GM21737 (cell line): ENCODE results near the gene CTNNA3.

ENCODE experiments used
- ATAC-seq: cut with Tn5 transposase; IDR thresholded peaks from one replicate; pipeline ENCODE4 v1.9.1; 2021; ENCODE audit warnings: mild to moderate bottlenecking, moderate library complexity; ENCODE audit not compliant: unreplicated experiment

CTNNA3 gene

DNA sequence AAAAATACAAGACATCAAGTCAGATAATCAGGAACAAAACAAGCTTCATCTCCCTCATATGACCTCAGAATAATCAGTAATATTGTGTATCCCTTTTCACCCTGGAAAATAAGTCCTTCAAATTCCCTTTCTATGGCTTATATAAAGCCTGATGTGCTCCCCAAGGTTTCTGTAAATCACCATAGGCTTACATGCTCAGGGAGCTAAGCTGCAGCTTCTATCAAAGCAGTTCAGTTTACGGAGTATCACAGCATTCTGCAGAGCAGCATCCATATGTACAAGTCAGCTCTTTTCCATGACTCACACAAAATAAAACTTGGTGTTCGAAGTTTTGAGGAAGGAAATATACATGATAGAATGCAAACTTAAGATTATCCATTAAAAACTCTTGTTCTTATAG is 544.5 kb downstream of the CTNNA3 start:
- no peak for ATAC-seq

- ATAC-seq: no peak
Observed at GRCh38 chr10:67144530-67144929, 551.5 kb downstream of the CTNNA3 start.

- ATAC-seq: no peak
Observed at GRCh38 chr10:67141300-67141699, 554.7 kb downstream of the CTNNA3 start.

GRCh38 chr10:67140641-67141040 is 555.4 kb downstream of the CTNNA3 start:
- ATAC-seq: no peak

- ATAC-seq: no peak
Observed at GRCh38 chr10:67127441-67127840, 568.6 kb downstream of the CTNNA3 start.

DNA sequence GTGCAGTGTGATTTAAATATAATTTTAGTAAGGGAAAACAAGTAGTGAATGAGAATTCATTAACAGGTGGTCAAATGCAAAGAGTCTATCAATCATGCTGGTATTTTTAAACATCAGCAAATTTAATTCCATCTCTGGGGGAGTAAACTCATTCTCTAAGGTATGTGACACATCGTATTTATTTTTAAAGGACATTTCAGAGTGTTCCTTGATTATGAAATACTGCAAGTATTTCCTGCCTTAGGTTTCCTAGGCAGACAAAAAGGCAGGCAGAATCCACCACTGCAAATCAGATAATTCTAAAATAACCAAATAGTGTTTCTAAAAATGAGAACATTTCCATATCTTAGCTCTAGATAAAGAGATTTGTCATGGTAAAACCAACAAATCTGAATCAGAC is 576.3 kb downstream of the CTNNA3 start:
- ATAC-seq: no peak

DNA sequence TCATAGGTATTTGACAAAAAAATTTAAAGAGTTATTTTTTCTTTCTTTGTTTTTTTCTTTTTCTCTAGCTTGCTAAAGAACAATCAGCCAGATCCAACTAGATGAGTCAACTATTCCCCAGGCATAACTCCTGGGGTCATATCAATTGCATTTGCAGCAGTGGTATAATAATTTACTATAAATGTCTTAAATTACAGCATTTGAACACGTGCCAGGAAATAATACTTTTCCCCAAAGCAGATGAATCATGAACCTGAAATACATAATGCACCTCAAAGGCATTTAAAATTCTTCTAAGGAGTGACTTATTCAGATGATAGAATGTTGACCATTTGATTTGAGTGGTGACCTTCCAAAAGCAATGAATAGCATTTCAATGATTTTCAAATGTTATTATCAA is 580.0 kb downstream of the CTNNA3 start:
- no peak for ATAC-seq

- no peak for ATAC-seq
Observed at GRCh38 chr10:67114945-67115344, 581.0 kb downstream of the CTNNA3 start.

DNA sequence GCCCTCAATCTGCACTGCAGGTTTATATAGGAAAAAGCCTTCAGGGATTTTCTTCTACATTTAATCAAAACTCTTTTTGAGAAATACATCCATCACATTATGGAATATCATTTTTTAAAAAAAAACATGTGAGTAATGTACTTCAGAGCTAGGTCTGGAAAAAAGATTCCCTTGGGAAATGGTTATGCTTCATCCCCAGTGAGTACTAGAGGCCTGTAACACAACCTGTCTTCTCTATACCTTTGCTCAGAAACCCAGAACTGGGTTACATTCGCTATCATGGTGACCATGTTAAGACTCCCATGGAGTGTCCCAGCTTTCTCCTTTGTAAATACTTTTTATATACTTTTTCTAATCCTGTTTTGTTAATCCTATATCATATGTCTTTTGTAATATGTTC is 583.2 kb downstream of the CTNNA3 start:
- no peak for ATAC-seq

GRCh38 chr10:67110286-67110685 is 585.7 kb downstream of the CTNNA3 start:
- ATAC-seq: no peak

- ATAC-seq: no peak
Observed at GRCh38 chr10:67107670-67108069, 588.3 kb downstream of the CTNNA3 start.

- no peak for ATAC-seq
Observed at GRCh38 chr10:67100951-67101350, 595.0 kb downstream of the CTNNA3 start.

DNA sequence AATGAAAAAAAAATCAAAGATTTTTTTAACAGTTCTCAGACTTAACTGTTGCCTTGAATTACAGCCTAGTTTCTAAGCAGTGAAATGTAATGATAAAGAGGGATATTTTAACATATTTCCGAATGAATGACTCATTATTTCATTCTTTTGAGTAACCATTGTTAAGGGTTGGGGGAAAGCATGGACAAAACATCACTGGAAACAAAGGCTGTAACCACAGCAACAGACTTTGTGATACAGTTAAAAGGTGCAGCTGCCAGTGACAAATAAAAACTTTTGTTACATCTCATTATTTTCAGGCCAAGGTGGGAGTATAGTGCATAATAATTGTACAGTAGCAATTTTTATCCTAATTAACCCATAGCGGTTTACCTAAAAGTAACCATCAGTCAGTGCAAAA is 597.5 kb downstream of the CTNNA3 start:
- ATAC-seq: no peak

DNA sequence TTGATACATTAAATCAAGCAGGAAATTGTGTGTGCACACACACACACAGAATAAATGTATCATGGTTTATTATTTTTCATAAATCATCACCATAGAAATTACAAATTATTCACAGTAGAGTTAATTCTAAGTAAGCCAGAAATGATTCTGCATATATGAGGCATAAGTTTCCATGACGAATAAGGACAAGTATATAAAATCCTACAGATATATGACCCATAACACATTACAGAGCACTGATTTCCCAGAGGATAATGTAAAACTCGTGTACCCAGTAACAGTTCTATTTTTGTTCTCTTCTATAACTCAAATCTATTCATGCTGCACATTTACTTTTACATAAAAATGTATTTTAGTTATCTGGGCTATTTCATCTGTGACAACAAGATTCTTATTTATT is 600.5 kb downstream of the CTNNA3 start:
- no peak for ATAC-seq

DNA sequence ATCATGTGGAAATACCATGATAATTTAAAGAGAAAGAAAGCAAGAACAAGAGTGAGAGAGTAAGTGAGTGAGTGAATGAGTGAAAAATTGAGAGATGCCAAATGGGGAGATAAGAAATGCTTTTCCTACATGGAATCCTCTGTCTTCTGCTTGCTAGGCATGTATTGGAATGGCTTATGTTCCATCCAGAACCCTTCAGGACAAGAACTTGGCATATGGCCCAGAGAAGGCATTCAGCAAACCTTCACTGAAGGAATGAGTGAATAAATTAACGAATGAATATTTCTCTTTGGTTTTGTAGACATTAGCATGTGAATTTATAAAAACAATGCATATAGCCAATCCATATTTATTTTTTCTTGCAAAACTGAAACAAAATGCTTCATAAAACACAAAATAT is 608.0 kb downstream of the CTNNA3 start:
- ATAC-seq: no peak

DNA sequence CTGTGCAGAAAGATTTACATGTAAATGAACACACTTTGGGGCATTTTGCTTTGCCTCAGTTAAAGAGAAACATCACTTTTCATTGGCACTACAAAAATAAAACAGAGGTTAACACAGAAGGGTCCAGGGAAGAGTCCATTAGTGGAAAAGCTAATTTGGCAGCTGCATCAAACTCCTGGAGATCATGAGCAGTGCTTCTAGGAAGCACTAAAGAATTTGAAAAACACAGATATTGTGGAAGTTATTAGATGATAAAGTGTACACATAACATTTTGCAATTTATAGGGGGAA is 608.9 kb downstream of the CTNNA3 start:
- no peak for ATAC-seq

GRCh38 chr10:67086327-67087134 is 609.5 kb downstream of the CTNNA3 start:
- ATAC-seq: no peak

DNA sequence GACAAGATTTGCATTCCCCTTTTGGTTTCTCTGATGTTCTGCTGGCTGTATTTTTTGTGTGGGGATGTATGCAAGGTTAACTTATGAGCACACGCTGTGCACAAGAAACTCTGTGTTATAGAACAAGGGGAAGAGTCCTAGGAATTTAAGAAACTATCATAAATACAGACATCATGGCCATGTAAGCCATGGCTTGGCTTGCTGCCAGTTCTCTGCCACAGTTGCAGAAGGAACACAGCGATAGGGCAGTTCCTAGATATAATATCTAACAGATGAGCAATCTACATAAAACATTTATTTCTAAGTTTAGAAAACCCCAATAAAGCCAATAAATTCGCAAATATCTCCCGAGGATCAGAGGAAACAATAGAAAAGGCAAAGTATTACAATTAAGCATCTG is 616.9 kb downstream of the CTNNA3 start:
- no peak for ATAC-seq

GRCh38 chr10:67077376-67077775 is 618.6 kb downstream of the CTNNA3 start:
- no peak for ATAC-seq

DNA sequence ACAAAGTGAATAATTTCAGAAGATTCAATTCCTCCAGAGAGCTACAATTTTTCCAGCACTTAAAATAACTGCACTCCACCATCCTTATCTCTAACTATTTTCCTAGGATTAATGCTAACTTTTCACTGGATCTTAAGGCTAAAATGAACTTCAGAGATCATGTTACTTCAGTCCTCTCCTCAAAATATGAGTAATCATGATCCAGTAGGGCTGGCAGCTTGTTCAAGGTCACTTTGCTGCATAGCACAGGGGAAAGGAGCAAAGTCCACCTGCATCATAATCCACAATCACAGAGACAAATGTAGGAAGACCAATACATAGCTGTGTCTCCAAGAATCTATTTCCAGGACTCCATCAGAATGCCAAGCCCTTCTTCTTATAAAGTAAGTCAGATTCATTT is 619.9 kb downstream of the CTNNA3 start:
- ATAC-seq: no peak

DNA sequence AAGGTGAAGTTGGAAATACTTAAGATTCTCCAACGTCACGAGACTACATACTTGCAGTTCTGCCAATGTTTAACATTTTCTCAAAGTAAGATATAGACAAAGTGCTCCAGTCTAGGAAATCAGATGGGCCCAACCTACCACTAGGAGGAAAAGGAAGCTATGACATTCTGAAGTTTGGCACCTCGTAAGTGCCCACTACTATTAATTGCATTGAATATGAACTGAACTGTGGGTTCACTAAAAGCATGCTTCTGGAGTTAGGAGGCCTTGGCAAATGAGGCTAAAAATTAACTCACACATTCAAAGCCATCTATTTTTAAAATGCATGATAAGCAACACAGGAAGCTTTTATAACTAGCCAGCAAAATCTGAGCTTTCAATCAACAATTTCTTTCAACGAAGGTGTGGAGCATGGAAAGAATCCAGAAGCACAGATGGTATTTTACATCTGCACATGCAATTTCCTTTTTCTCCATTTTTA is 620.5 kb downstream of the CTNNA3 start:
- ATAC-seq: no peak

GRCh38 chr10:67072654-67073053 is 623.3 kb downstream of the CTNNA3 start:
- no peak for ATAC-seq

GRCh38 chr10:67050415-67050814 is 645.6 kb downstream of the CTNNA3 start:
- ATAC-seq: no peak
